ENCODE data around the gene FOXL2NB.
A peak's percentile ranks its signal among the peaks of the same experiment; 100 is the strongest.

Gene FOXL2NB

DNA sequence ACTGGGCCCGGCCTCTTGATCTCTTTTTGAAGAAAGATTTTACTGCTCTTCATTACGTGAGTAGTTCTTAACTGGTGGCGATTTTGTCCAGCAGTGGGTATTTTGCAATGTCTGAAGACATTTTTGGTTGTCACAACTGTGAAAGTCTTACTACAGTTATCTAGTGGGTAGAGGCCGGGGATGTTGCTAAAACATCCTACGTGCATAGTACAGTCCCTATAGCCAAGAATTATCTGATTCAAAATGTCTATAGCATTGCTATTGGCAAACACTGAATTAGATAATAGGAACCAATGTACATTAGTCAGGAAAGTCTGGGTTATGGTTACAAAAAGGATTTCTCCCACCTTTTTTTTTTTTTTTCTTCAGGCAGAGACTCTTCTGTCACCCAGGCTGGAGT, 38.2 kb upstream of the FOXL2NB start:
- TF ChIP-seq CTCF (conservative IDR thresholded peaks at IDR 0.05) = no peak
- H3K27ac ChIP-seq = no peak overlapping the region

GRCh38 chr3:138909904-138910303, 37.1 kb upstream of the FOXL2NB start:
- no peak for TF ChIP-seq CTCF (conservative IDR thresholded peaks at IDR 0.05)
- H3K27ac ChIP-seq = no peak overlapping the region

GRCh38 chr3:138911621-138912020, 35.4 kb upstream of the FOXL2NB start:
- H3K27ac ChIP-seq = no peak overlapping the region
- no peak for TF ChIP-seq CTCF (conservative IDR thresholded peaks at IDR 0.05)

DNA sequence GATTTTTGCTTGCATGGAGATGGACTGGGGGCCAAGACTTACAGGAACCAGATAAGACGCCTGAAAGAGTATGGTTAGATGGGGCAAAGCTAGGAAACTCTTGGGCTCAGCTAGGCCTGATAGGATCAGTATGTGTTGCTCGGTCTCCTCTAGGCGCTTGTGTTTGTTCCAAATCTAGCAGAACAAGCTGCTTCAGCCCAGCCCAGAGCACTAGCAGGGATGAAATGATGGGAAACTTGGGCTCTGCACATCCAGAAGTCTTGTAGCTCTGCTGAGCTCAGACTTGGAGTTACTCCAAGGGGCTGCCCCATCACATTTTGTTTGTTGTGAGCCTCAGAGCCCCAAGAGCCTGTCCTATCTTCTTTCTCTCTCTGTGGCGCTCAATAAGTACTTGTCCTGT, 34.8 kb upstream of the FOXL2NB start:
- TF ChIP-seq CTCF (conservative IDR thresholded peaks at IDR 0.05) = no peak
- H3K27ac ChIP-seq = no peak overlapping the region

GRCh38 chr3:138913766-138914165, 33.3 kb upstream of the FOXL2NB start:
- TF ChIP-seq CTCF (conservative IDR thresholded peaks at IDR 0.05) = no peak
- no peak overlapping the region for H3K27ac ChIP-seq

DNA sequence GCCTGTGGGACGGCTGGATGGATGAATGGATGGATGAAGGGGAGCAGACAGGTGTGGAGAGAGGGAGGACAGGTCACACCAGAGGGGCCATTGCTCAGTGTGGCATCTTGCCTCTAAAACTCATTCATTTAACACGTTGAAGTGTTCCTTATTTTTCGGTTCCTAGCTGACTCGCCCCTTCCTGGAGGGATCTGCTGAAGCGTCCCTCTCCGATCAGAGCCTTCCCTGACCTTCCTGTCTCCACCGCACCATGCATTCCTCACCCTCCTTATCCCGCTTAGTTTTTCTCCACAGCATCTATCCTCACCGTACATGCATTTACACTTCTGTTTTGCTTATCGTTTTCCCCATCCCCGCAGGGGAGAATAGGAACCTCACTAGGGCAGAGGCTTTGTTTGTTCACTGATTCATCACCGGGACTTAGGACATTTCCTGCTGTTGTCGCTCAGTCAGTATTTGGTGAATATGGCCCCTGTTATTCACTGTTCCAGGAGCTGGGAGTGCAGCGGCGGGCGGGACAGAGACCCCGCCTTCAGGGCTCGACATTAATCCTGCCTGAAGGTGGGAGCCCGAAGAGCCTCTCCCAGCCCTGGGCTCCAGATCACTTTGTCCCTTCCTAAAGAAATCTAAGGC, 32.0 kb upstream of the FOXL2NB start:
- peak overlapping the region; percentile 90 for H3K27ac ChIP-seq
- no peak for TF ChIP-seq CTCF (conservative IDR thresholded peaks at IDR 0.05)

- H3K27ac ChIP-seq = peak overlapping the region; percentile 90
- peak; percentile 93 for TF ChIP-seq CTCF (conservative IDR thresholded peaks at IDR 0.05)
These were observed 31.2 kb upstream of the FOXL2NB start for GRCh38 chr3:138915503-138916498.

Data from VCaP (cell line).